Fibroblast of lung (primary cell): ENCODE data around the gene CRTC1.

Experiments
- CTCF ChIP-seq, 2 donors: IDR thresholded peaks in 1 of 2; conservative IDR thresholded peaks in 1 of 2; 1 replicate in 1 of 2; 2 replicates in 1 of 2; pipeline ENCODE4 v1.5.1; 2011 to 2012; ENCODE audit warnings: low read length in 2 of 2, control low read depth in 1 of 2, inconsistent platforms in 1 of 2, low read depth in 1 of 2, mild to moderate bottlenecking in 1 of 2
- EZH2 ChIP-seq: IDR thresholded peaks from 2 replicates; pipeline ENCODE4 v1.5.1; 2012; ENCODE audit warnings: low read length, control low read depth, mild to moderate bottlenecking; ENCODE audit errors: missing control alignments

DNA sequence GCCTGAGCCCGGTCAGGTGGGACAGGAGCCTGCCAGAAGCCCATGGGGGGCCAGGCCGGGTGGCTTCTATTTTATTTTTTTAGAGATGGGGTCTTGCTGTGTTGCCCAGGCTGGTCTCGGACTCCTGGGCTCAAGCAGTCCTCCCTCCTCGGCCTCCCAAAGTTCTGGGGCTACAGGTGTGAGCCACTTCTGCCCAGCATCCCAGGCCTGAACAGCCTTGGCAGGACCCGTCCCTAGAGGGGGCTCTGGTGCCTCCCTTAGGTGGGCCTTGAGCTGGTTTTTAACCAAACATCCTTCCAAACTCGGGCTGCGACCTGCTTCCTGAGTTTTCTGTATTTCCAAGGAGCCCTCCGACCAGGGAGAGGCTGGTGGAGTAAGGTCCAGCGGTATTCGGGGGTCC is 97.2 kb downstream of the CRTC1 start:
- TF ChIP-seq CTCF (conservative IDR thresholded peaks at IDR 0.05 in 1 of 2, IDR thresholded peaks at IDR 0.05 in 1 of 2; ENCODE audit: low read depth in 1 of 2, low read length in 2 of 2), result no peak
- no peak for TF ChIP-seq EZH2
